GM10266 (cell line): ENCODE results near the gene SLC6A12.

Source experiments
- DNase-seq: peaks from one replicate; pipeline ENCODE4 v3.0.0; 2012; ENCODE audit errors: extremely low spot score
- TF ChIP-seq, protein P1 (sequence below): IDR thresholded peaks from 2 replicates; pipeline ENCODE4 v1.5.1; 2012; ENCODE audit warnings: mild to moderate bottlenecking, low read depth; ENCODE audit not compliant: control insufficient read depth, insufficient read depth; ENCODE audit errors: missing control alignments

The SLC6A12 gene

DNA sequence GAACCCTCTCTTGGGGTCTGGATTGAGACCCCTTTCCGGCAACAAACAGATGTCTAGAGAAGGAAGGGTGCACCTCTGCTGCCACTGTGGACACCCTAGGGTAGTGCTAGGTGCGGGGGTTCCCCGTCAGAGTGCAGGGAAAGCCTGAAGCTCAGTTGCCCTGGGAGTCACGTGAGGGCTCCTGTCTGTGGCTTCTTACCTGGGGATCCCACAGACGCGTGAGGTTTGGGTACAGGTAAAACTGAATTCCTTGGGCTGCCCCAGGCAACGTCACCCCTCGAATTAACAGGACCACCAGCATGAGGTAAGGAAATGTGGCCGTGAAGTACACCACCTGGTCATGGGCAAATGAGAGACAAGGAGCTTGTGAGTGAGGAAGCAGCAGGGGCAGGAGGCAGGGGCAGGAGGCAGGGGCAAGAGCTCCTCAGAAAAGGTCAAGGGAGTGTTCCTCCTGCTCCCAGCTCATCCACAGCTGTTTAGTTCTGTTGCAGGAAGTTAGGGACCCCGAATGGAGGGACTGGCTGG lies 21.0 kb upstream of the SLC6A12 start:
- no peak for DNase-seq
- TF ChIP-seq, protein P1, sequence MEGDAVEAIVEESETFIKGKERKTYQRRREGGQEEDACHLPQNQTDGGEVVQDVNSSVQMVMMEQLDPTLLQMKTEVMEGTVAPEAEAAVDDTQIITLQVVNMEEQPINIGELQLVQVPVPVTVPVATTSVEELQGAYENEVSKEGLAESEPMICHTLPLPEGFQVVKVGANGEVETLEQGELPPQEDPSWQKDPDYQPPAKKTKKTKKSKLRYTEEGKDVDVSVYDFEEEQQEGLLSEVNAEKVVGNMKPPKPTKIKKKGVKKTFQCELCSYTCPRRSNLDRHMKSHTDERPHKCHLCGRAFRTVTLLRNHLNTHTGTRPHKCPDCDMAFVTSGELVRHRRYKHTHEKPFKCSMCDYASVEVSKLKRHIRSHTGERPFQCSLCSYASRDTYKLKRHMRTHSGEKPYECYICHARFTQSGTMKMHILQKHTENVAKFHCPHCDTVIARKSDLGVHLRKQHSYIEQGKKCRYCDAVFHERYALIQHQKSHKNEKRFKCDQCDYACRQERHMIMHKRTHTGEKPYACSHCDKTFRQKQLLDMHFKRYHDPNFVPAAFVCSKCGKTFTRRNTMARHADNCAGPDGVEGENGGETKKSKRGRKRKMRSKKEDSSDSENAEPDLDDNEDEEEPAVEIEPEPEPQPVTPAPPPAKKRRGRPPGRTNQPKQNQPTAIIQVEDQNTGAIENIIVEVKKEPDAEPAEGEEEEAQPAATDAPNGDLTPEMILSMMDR, result no peak

DNA sequence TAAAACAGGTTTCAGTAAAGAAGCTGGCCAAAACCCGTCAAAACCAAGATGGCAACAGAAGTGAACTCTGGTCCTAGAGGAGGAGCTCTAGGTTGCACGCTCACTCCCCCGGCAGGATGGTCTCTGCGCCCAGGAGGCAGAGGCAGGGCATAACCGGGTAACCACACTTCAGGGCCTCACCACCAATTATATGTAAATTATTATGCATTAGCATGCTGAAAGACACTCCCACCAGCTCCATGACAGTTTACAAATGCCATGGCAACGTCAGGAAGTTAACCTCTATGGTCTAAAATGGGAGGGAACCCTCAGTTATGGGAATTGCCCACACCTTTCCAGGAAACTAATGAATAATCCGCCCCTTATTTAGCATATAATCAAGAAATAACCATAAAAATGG lies 20.1 kb upstream of the SLC6A12 start:
- TF ChIP-seq, protein P1, result no peak
- no peak for DNase-seq

DNA sequence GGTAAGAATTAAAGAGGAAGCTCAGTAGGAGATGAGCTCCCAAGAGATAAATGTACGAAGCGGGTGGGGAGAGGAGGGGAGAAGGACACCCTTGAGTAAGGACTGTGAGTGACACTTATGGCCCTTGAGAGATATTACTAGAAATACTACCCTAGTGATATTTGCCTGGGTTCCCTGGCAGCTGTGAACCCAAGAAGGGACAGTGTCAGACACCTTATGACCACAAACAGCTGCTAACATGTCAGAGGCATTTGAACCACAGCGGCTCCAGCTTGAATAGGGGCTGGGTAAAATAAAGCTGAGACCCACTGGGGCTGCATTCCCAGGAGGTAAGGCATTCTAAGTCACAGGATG lies 19.6 kb upstream of the SLC6A12 start:
- TF ChIP-seq, protein P1, result no peak
- no peak for DNase-seq

DNA sequence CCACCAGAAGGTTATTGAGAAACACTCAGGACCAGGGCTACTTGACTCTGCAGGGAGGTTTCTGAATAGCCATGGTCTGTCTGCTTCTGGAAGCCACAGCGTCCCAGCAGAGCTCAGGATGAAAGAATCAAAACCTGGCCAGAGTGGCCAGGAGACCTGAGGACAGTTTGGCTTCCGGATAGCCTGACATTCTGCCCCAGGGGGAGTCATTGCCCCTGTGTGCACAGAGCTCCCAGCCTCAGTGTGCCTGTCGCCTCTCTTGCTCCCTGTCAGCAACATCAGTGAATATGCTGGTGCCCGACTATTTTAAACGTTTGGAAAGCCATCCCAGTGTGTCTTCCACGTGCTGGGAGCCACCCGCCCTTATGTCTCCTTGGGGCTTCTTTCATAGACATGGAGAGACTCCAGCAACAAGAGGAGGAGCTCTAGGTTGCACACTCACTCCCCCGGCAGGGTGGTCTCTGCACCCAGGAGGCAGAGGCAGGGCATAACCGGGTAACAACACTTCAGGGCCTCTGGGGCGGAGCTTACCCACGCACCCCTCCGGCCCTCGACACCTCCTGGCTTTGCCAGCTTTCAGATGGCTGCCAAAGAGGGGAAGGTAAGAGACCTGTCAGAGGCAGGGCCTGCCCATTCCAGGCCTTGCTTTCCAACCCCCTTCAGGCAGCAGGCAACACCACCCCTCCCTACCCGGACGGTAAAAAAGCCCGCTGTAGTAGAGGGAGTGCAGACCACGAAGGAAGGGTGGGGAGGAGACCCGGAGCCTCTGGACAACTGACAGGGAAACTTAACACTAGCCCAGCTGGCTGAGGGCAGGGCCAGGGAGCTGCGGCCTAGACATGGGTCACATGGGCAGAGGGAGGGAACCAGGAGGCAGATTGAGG lies 19.0 kb upstream of the SLC6A12 start:
- TF ChIP-seq, protein P1, result no peak
- DNase-seq, result no peak

DNA sequence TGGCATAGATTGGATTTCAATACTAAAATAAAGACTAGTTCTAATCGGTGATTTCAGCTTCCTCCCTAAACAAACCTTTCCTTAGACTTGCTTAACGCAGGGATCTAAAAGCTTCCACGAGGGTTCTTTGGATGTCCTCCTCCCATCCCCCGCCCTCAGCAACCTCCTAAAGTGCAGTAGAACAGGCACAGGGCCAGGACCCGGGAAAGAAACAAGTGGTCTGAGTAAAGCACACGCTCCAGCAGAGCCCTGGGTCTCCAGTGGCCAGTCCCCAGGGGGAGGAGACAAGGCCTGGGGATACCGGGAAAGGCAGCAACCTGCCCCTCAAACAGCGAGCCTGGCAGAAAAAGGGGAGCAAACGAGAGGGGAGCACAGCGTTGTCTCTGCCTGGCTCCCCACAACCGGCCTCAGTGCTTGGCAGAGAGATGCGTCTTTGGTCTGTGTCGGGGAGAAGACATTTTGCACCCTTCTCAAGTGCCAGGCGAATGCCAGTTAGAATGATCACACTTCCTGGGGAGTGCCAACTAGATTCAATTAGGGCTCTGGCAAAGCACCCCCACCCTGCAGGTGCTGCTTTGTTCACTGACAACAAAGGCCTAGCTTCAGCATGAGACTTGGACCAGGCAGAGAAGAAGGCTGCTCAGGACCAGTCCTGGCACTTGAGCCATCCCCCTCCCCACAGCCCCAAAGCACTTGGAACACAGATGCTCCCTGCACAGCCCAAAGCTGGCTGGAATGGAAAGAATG lies 17.1 kb upstream of the SLC6A12 start:
- DNase-seq, result no peak
- TF ChIP-seq, protein P1, result no peak

DNA sequence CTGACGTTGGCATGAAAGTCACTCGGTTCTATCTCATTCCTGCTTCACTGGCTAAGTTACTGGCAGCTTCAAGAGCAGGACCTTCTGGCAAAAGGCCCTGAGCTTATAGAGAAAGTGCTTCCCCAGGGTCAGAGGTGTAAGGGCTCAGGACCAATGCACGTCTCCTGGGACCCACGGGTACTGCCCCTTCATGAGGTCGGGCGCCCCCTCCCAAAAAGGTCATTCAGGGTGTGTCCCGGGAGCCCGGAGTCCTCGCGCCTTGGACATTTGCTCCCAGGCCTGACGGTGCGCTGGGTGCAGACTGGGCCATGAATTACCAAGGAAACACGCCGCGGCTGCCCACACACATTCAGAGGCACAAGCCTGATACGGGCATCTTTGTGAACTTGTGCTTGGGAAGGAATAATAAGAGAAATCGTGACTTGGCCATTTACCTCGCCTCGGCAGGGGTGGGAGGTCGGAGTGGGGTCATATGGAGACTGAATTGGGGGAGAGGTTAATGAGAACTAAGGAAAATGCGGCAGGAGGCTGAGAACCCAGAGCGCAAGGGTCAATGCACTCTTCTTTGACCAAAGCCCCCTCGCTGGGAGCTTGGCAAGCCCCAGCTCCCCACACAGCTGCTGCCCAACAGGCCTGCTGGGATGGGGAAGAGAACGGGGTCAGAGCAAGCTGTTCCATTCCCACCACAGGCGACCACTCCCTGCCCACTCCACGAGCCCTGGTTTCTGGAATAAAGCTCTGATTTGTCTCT lies 15.7 kb upstream of the SLC6A12 start:
- TF ChIP-seq, protein P1, result no peak
- no peak for DNase-seq
